Kidney capillary endothelial cell (primary cell): ENCODE data around the gene RGS7.
"Not testable (repeated sequence)": the region's sequence is repeated elsewhere in the genome, so short reads cannot be mapped to it uniquely, and the experiment has no call there.

Source experiments
- DNase-seq: peaks from one replicate; pipeline ENCODE4 v3.0.0-alpha.2; 2018; ENCODE audit warnings: low spot score

The RGS7 gene

DNA sequence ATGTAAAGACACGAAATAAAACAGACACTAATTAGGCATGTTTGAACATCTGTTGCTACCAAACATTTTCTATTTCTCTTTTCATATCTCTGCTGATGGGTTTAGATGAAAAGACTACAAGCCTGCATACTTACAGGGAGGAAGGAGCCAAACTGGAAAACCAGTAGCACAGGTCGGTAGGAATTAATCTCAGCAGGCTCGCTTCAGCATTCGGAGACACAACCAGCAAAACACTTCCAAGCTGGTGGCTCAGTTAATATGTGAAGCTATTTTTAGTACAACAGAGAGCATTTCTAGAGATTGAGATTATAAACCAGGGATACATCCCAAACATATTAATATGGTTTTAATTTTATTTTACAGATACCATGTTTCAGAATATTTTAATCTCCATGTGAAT, 444.2 kb downstream of the RGS7 start:
- no peak for DNase-seq

DNA sequence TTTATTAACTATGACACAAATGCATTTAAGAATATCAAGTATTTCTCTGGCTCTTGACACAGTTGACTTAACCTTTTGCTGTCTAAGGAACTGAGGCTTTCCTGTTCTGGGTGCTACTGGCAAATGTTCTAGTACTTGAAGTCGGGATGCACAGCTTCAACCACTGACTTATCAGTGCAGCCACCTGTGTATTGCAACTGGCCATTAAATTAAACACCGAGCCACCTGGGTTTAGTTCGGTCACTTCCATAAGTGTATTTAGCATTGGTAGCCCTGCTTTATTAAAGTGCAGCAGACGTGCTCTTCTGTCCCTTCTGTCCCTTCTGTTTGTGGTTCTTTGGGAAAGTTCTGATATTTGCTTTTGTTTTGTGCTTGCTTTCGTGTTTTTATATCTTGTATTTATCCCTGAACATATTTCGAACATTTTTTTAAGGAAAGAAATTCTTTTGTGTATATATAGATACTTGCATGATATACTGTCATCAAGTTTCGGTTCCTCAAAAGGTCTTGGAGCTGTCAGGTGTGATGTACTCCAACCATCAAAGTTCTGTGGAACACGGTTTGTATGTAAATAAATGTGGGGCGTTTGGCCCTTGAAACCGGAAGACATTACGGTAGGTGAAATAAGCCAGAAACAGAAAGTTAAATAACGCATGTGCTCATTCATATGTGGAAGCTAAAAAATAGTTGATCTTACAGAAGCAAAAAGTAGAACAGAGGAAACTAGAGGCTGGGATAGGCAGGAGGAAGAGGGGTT, 447.1 kb downstream of the RGS7 start:
- DNase-seq: no peak

DNA sequence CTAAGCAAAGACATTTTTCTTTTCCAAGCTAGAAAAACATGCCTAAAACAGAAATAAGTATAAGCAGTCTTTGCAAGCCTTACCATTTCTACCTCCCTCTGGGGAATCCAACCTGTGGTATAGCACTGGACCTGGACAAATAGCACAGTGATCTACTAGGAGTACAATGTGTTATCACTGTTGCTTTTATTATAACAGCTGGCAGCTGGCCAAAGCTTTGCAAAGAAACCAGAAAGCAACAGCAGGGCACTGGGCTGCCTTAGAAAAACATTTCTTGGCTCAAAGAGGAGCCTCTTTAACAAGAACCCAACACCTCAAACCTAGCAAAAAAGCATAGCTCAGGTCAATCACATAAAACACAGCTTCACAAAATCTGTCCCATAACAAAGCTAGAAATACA, 450.5 kb downstream of the RGS7 start:
- DNase-seq: no peak

DNA sequence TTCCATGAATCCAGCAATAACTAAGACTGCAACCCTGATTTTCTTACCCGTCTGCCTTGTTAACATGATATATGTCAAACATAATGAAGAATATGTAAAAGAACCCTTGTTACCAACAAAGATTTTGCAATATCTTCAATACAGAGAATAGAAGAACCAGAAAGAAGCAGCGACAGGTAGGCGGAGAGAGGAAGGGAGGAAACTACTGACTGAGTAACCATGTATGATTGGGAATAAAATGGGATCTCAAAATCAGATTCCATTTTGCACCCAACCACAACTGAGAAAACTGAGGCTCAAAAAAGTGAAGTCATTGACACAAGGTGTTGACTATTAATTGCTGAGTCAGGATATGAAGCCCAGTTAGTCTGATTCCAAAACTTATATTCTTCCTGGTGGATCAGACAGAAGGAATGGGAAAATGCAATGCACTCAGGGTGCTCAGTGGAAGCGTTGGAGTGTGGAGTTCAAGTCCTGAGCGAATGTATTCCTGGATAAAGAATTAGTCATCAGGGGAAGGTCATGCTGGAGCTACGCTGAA, 451.7 kb downstream of the RGS7 start:
- no peak for DNase-seq

- not testable (repeated sequence) for DNase-seq
Observed at GRCh38 chr1:240895424-240895823, 461.6 kb downstream of the RGS7 start.

DNA sequence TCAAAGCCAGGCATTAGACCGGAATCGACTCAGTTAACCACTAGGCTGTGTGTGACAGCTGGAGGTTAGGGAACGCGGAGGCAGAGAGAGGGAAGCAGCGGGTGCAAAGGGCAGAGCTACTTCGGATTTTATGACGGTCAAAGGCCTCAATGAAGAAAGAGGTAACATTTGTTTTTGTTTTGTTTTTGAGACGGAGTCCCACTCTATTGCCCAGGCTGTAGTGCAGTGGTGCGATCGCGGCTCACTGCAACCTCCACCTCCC, 468.3 kb downstream of the RGS7 start:
- DNase-seq: no peak

GRCh38 chr1:240888039-240888786, 468.8 kb downstream of the RGS7 start:
- DNase-seq: no peak

GRCh38 chr1:240883490-240883889, 473.5 kb downstream of the RGS7 start:
- no peak for DNase-seq

DNA sequence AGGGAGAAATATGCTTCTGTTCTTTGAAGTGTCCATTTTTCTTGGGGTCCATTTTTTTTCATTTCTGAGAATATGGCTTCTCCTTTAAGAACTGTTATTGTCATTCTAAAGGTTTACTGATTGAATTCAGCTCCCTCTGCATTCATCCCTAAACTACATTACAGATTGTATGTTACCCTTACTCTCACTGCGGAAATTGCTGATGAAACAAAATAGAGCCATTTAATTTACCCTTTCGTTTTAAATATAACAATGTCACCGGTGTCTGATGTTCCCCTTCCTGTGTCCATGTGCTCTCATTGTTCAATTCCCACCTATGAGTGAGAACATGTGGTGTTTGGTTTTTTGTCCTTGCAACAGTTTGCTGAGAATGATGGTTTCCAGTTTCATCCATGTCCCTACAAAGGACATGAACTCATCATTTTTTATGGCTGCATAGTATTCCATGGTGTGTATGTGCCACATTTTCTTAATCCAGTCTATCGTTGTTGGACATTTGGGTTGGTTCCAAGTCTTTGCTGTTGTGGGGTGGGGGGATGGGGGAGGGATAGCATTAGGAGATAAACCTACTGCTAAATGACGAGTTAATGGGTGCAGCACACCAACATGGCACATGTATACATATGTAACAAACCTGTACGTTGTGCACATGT, 474.2 kb downstream of the RGS7 start:
- not testable (repeated sequence) for DNase-seq

DNA sequence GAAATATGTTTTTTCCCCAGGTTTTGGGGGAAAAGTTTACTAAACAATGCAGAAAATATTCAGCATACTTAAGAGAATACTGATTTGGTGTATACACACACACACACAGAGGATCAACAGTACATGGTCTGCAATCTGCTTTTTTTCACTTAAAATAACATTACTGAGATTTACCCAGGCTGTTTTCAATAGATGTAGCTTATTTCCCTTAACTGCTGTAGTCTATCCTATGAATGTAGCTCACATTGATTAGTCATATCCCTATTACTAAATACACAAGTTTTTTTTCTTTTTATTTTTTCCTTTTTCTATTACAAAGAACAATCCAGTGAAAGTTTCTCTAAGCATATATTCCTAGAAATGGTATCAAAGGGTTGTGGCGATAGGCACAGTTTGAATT, 478.4 kb downstream of the RGS7 start:
- DNase-seq: no peak

DNA sequence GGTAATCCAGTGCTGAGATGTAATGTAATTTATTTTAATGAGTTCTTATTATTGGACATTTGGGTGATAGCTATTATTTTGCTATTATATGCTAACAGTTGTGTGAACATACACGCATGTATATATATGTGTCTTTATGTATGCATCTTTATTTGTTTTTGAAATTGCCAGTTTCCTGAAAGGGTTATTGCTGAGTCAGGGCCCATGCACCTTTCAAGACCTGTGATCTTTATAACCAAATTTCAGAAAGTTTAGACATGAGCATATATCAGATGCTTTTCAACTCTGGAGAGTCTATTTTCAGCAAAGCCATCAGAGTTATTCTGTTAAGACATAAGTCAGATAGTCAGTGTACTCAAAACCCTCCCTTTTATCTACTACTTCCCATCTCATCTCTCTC, 479.4 kb downstream of the RGS7 start:
- no peak for DNase-seq

DNA sequence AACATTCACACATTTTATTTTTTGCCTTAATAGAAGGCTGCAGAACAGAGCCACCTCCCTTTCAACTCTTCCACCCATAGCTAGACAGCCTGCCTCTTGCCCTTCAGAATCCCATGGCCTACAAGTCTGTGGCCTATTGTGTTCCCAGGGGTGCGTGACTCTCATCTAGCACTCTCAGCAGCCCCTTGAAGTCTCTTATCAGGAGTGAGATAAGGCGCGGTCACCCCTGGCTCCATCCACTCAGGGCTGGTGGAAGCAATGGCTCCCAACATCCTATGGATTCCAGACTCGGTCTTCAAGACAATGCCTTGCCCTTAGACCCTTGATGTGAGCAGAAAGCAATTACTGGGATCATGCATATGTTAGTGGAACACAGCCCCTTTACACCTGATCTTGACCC, 480.9 kb downstream of the RGS7 start:
- DNase-seq: no peak

DNA sequence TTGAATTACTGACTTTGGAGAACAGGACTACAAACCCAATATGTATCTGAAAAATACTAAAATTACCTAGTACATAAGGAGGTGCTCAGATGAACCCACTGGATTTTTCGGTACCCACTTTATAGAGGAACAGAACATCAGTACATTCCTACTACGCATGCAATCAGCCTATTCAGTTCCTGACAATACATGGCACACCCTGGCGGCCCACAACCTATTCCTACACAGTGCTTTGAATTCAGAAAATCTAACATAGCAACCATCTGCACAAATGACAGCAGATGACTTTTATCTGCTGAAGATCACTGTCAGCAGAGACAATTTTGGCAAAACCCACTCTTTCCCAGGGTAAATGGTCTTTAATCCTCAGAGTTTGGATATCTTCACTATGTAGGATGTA, 487.9 kb downstream of the RGS7 start:
- no peak for DNase-seq

DNA sequence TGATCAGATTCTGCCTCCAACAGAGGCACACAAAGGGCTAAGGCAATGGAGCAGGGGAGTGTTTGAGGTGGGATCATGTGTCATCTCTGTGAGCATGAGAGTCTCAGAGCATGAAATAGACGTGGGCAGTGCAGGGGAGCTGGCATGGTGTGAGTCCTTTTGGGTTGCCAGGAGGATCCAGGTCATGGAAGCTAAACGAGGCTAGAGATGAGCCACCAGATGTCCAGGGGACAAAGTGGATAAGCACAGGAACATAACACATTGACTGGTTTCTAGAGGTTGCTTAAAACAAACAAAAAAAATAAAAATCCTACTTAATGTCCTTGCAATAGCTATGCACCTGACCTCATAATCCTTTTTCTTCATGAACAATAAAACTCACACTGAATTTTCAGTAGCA, 490.3 kb downstream of the RGS7 start:
- DNase-seq: no peak

- DNase-seq: no peak
Observed at GRCh38 chr1:240860023-240860422, 497.0 kb downstream of the RGS7 start.

- no peak for DNase-seq
Observed at GRCh38 chr1:240854367-240854766, 502.6 kb downstream of the RGS7 start.

DNA sequence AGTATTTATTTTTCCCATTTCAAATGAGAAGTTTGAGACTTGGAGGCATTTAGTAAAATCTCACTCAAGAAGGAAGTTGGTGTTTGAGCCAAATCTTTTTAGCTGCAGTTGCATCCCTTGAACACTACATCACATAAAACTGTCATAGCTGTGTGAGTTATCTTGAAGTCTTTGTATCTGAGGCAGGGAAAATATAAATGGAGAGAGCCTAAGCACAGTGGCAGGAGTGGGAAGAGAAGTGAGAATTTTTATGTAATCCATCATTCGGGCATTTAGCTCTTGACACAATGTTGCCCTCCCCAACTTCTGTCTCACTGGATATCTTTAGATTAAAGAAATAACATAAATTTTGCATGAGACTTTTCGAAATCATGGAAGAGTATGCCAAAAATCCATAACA, 509.7 kb downstream of the RGS7 start:
- DNase-seq: no peak

GRCh38 chr1:240844486-240844885, 512.5 kb downstream of the RGS7 start:
- no peak for DNase-seq

GRCh38 chr1:240843798-240844197, 513.2 kb downstream of the RGS7 start:
- DNase-seq: no peak

DNA sequence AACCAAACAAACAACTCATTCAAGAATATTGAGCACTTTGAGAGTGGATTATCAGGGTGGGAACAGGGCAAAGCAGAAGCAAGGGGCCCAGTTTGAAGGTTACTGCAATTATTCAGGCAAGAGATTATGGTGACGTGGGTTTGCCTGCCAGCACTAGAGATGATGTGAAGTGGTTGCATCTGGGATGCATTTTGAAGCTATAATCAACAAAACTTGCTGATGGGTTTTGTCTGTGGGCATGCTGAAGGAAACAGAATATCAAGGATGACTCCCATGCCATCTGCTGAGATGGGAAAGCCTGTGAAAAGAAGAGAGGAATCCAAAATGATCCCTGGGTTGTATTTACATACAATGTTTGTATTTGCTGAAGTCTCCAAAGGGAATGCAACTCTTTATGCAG, 520.7 kb downstream of the RGS7 start:
- DNase-seq: no peak

DNA sequence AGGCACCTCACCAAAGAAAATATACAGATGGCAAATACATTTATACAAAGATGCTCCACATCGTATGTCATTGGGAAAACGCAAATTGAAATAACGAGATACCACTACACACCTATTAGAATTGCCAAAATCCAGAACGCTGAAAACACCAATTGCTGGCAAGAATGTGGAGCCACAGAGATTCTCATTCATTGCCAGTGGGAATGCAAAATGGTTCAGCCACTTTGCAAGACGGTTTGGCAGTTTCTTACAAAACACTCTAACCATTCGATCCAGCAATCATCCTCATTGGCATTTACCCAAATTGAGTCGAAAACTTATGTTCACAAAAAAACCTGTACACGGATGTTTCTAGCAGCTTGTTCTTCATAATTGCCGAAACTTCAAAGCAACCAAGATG, 521.7 kb downstream of the RGS7 start:
- DNase-seq: no peak

DNA sequence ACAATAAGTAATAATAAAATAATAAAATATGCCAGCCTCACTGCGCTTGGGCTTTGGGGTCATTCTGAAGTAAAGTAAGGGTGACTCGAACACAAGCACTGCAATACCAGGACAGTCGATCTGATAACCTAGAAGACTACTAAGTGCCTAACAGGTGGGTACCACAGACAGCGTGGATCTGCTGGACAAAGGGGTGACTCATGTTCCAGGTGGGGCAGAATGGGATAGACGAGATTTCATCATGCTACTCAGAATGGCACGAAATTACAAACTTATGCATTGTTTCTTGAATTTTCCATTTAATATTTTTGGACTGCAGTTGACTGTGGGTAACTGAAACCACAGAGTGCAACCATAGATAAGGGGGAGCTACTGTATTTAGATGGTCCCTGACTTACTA, 523.9 kb downstream of the RGS7 start:
- DNase-seq: no peak

GRCh38 chr1:240831922-240832321, 525.1 kb downstream of the RGS7 start:
- DNase-seq: no peak
